Measurements from ENCODE around the gene S100A9.

Gene S100A9

GRCh38 chr1:153358691-153358975, 979 bp downstream of the S100A9 start:
- DNase-seq (ENCODE audit: extremely low spot score, insufficient read length, low read depth), result no peak
- FAIRE-seq, result no peak

DNA sequence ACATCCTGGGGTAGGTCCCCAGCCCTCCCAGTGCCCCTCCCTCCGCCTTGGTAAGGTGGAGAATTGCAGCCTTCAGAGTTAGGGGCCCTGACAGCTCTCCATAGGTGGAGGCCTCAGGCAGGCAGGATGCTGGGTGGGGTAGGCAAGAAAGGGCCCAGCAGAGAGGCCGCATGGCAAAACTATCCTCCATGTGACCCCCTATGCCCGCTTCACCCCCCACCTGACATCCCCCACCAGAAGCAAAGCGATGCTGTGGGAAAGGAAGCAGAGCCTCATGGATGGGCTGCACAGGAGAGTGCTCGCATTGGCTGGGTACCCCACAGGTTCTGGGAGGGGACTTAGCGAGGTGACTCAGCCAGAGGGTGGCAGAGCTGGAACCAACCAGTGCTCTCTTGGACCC, 1.6 kb downstream of the S100A9 start:
- DNase-seq (ENCODE audit: extremely low spot score, insufficient read length, low read depth), result no peak
- FAIRE-seq, result no peak

GRCh38 chr1:153360190-153360589, 2.5 kb downstream of the S100A9 start:
- FAIRE-seq (no peak), DNase-seq (ENCODE audit: extremely low spot score, insufficient read length, low read depth) (no peak)

GRCh38 chr1:153360592-153361479, 3.2 kb downstream of the S100A9 start:
- DNase-seq (ENCODE audit: extremely low spot score, insufficient read length, low read depth) (no peak), FAIRE-seq (no peak)

GRCh38 chr1:153361480-153362109, 3.9 kb downstream of the S100A9 start:
- no peak for FAIRE-seq

DNA sequence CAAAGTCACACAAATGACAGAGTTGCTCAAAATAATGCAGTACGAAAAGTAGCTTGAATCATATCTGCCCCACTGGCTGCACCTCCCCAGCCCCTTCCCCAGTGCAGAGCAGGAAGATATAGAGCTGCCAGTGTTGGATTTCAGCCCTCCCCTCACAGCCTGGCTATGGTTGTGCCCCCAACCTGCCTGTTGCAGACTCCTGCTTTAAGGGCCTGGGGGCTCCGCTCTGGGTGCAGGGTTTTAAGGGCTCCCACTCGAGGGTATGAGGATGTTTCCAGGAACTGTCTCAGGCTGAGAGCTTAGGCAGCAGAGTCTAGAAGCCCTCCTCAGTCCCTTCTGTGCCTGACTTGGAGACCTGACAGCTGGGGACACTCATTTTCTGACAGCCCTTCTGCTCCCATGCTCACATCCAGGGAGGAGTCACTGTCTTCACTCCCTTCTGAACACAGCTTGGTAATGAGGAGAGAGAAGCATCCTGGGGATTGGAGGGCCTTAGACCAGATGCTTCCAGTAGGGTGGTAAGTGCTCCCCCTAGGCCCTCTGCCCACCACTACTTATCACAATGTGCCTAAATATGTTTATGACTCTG, 4.6 kb downstream of the S100A9 start:
- DNase-seq (ENCODE audit: extremely low spot score, insufficient read length, low read depth), result no peak
- FAIRE-seq, result no peak

More at GRCh38 chr1:153361480-153362109, 3.9 kb downstream of the S100A9 start:
- no peak for DNase-seq (ENCODE audit: extremely low spot score, insufficient read length, low read depth)

DNA sequence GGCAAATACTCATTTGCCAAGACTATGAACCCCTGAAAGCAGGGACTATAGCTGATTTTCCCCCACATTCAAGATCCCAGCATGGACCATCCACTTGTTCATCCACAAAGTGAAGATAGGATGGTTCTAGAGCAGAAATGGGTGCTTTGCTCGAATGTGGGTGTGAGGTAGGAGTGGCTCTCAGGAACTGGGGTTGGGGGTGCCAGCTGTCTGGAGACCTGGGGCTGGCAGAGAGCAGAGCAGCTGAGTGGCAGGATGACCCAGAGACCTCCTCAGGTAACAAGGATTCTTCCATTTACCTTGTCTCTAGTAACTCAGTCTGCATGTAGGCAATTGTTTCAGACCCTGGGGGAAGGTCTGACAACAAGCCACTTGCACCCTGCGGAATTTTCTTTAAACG, 6.0 kb downstream of the S100A9 start:
- no peak for DNase-seq (ENCODE audit: extremely low spot score, insufficient read length, low read depth)
- FAIRE-seq, result no peak

DNA sequence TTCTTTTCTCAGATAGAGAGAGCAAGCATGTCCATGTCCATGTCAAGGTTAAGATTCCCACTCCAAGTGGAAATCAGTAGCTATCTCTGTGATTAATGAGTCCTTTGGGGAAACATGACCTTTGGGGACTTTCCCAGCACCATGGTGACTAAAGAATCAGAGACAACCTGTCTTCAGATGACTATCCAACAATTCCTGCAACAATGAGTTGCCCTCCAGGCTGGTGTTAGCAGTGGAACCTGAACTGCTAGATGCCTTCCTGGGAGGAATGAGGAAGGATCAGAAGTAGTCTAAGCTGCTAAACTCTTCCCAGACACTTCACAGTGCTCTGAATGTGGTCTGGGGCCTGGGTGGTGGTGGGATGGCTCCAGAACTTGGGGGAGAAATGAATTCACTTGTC, 6.5 kb downstream of the S100A9 start:
- FAIRE-seq, result no peak
- DNase-seq (ENCODE audit: extremely low spot score, insufficient read length, low read depth), result no peak

DNA sequence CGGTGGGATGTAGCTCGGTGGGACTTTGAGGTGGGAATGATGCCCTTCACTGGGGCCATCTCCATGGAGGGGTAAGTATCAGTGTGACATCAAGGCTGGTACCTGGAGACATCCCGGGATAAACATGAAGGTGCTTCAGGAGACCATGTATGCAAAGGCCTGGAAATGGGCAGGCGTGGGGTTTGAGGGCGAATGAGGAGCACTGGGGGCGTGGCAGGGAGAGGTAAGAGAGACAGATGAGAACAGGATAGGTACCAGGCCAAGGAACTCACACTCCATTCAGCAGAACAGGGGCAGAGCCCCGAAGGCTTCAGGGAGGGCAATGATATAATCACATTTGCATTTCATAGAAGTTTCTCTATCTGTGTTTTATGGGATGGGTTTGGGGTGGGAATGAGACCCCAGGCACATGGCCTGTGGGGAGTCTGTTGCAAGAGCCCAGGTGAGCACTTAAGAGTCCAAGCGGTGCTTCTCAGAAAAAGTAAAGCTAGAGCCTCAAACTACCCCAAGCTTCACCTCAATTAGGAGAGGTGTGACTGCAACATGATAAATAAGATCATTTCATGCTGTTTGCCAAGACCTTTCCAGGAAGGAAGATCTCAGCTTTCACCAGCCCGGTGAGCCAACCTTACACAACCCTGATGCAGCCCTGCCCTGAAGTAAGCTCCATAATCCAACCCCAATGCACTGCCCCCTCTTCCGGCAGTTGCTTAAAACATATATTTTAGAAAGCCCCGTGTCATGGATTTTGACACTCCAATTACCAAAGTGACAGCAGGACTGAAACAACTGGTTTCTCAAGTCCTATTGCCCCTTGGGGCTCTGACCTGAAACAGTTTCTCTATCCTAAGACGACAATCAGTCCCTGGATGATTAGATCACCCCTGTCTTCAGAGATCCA, 7.4 kb downstream of the S100A9 start:
- FAIRE-seq (no peak), DNase-seq (ENCODE audit: extremely low spot score, insufficient read length, low read depth) (no peak)

- no peak for DNase-seq (ENCODE audit: extremely low spot score, insufficient read length, low read depth)
- no peak for FAIRE-seq
Measured at GRCh38 chr1:153365696-153366095, 8.0 kb downstream of the S100A9 start.

GRCh38 chr1:153366261-153366660, 8.6 kb downstream of the S100A9 start:
- no peak for DNase-seq (ENCODE audit: extremely low spot score, insufficient read length, low read depth)
- FAIRE-seq, result no peak

GRCh38 chr1:153367090-153367489, 9.4 kb downstream of the S100A9 start:
- FAIRE-seq (no peak), DNase-seq (ENCODE audit: extremely low spot score, insufficient read length, low read depth) (no peak)

DNA sequence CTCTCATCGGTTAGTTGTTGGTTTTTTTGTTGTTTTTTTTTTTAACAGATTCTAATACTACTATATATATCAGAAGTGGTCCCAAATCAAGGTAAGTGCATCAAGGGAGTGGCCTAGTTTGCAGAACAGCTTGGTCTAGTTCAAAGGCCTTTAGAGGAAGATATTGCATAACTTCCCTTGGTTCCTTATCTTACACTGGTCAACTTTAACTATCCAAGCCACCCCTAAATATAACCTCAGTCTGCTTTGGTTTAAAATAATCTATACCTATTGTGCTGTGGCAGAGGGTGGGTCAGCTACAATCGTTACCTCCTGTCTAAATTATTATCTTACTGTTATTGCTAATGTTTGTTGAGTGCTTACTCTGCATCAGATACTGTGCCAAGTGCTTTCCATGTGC, 10.8 kb downstream of the S100A9 start:
- DNase-seq (ENCODE audit: extremely low spot score, insufficient read length, low read depth), result no peak

DNA sequence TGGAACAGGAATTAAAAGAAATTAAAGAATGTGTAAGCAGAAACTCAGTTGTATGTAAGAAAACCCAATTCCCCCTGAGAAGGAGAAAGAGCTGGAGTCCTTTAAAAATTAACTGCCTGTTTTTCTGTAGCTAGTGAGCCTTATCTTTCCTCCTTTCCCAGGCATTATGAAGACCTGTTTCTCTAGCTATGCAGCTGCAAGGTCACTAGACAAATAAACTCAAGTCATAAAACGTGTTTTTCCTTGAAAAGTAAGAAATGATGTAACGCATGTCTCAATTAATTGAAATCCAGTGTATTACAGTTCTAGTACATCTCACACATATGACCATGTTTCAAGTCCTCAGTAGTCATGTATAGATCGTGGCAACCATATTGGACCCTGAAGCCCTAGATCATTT, 12.5 kb downstream of the S100A9 start:
- no peak for FAIRE-seq
- DNase-seq (ENCODE audit: extremely low spot score, insufficient read length, low read depth), result no peak

More for the DNA sequence above, 10.8 kb downstream of the S100A9 start:
- no peak for FAIRE-seq

GRCh38 chr1:153371231-153371630, 13.6 kb downstream of the S100A9 start:
- DNase-seq (ENCODE audit: extremely low spot score, insufficient read length, low read depth) (no peak), FAIRE-seq (no peak)

DNA sequence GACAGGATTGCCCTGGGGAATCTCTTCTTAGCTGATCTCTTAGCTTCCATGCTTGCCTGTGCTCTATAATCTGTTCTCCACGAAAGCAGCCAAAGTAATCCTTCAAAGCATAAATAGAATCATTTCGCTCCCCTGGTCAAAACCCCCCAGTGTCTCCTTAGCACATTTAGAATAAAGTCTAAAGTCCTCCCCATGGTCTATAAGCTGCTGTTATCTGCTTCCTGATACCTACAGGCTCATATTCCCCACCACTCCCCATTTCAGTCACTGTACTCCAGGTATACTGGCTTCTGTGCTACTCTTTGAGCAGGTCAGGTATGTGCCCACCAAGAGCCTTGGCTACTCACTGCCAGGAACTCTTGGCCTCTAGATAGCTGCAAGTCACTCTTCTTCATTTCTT, 14.9 kb downstream of the S100A9 start:
- FAIRE-seq, result no peak

DNA sequence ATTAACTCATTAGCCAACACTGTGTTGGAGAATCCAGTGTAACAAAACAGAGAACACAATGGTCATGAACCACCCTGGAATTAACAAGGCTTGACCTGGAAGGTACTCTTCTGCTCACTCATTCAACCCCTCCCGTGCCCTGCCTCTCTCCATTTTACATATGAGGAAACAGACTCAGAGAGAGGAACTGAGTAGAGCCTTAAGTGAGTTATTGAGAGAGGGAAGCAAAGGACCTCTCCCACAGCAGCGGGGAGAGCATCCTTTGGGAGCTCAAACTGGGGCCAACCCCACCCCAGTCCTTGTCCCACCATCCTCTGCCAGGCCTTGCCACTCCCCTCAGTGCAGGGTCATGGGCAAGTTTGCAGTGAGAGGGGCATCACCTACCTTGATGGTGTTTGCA, 16.4 kb downstream of the S100A9 start:
- no peak for FAIRE-seq

More for the DNA sequence above, 14.9 kb downstream of the S100A9 start:
- DNase-seq (ENCODE audit: extremely low spot score, insufficient read length, low read depth), result no peak

GRCh38 chr1:153375511-153375910, 17.9 kb downstream of the S100A9 start, which contains the start of gene S100A12:
Gene S100A12 (minus strand): TSS chr1:153375621. CDS start chr1:153374592, 1,029 bp downstream.
- no peak for FAIRE-seq

More for the DNA sequence above, 16.4 kb downstream of the S100A9 start:
- no peak for DNase-seq (ENCODE audit: extremely low spot score, insufficient read length, low read depth)

DNA sequence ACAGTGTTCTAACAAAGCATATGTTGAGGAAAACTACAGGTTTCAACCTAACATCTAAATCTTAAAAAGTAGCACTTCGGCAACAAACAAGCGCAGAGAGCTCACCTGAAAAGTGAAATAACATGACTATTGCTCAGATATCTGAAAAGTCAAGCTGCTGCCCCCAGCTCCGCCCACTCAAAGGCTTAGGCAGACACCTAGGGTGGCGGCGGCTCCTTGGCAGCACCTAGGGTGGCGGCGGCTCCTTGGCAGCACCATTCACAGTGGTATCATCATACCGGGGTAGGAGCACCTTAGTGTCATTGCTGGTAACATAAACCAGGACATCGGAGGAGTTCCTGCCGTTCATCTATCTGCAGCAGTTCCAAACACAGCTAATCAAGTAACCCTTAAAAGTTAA, 21.9 kb downstream of the S100A9 start:
- no peak for FAIRE-seq

More at GRCh38 chr1:153375511-153375910, 17.9 kb downstream of the S100A9 start, which contains the start of gene S100A12:
- no peak for DNase-seq (ENCODE audit: extremely low spot score, insufficient read length, low read depth)

DNA sequence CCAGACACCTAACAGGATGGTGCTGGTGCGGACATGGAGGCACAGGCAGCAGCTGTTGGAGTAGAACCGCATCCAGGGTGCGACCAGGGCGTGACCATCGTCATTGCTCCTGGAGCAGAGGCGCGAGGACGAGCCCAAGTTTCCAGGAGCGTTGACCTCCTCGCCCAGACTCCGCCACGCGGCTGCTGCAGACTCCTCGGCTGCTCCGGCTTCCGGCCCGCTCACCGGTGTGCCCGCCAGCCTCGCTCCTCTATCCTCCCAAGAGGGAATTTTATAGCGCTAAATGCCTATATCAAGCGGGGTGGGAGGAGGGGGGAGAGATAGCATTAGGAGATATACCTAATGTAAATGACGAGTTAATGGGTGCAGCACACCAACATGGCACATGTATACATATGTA, 23.1 kb downstream of the S100A9 start:
- DNase-seq (ENCODE audit: extremely low spot score, insufficient read length, low read depth) (no peak), FAIRE-seq (no peak)

More for the DNA sequence above, 21.9 kb downstream of the S100A9 start:
- no peak for DNase-seq (ENCODE audit: extremely low spot score, insufficient read length, low read depth)
